ENCODE data around the gene CCSER1.

DNA sequence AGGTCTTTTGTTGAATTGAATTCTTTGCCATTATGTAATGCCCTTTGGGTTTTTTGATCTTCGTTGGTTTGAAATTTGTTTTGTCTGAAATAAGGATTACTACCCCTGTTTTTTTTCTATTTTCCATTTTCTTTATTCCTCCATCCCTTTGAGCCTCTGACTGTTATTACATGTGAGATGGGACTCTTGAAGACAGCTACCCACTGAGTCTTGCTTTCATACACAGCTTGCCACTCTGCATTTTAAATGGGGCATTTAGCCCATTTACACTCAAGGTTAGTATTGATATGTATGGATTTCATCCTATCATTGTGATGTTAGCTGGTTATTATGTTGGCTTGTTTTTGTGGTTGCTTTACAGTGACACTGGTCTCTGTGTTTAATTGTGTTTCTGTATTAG, 1440.4 kb downstream of the CCSER1 start:
- TF ChIP-seq, protein P1, sequence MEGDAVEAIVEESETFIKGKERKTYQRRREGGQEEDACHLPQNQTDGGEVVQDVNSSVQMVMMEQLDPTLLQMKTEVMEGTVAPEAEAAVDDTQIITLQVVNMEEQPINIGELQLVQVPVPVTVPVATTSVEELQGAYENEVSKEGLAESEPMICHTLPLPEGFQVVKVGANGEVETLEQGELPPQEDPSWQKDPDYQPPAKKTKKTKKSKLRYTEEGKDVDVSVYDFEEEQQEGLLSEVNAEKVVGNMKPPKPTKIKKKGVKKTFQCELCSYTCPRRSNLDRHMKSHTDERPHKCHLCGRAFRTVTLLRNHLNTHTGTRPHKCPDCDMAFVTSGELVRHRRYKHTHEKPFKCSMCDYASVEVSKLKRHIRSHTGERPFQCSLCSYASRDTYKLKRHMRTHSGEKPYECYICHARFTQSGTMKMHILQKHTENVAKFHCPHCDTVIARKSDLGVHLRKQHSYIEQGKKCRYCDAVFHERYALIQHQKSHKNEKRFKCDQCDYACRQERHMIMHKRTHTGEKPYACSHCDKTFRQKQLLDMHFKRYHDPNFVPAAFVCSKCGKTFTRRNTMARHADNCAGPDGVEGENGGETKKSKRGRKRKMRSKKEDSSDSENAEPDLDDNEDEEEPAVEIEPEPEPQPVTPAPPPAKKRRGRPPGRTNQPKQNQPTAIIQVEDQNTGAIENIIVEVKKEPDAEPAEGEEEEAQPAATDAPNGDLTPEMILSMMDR (IDR thresholded peaks at IDR 0.05), result no peak
- TF ChIP-seq POLR2A (IDR thresholded peaks at IDR 0.05), result no peak
